Cardiac muscle cell (in vitro differentiated cells and primary cell): Measurements from ENCODE around the gene TSPAN14. TPM values are rescaled to one million over a fixed set of nuclear protein-coding genes. Genes with fewer than 3 reads are reported as not detected.

Experiments used
- DNase-seq, 2 donors: peaks; one replicate each; pipeline versions ENCODE4 v3.0.0 to v3.0.0-alpha.2; 2010 to 2017; ENCODE audit warnings: low read depth in 1 of 2, low spot score in 1 of 2
- H3K27ac ChIP-seq: fragments of 200-600 bp; sonication (generic); 2 replicates; pipeline ENCODE4 v1.5.1; 2016
- H3K27me3 ChIP-seq: fragments of 200-600 bp; sonication (generic); 2 replicates; pipeline ENCODE4 v1.6.0; 2016; ENCODE audit warnings: control low read depth
- H3K36me3 ChIP-seq: fragments of 200-600 bp; sonication (generic); 2 replicates; pipeline ENCODE4 v1.5.1; 2016; ENCODE audit warnings: control low read depth
- H3K4me1 ChIP-seq: fragments of 200-600 bp; sonication (generic); 2 replicates; pipeline ENCODE4 v1.8.1; 2017; ENCODE audit warnings: low read depth, mild to moderate bottlenecking, mixed run types
- H3K4me3 ChIP-seq: fragments of 200-600 bp; sonication (generic); 2 replicates; pipeline ENCODE4 v1.5.1; 2016; ENCODE audit warnings: mild to moderate bottlenecking
- H3K9me3 ChIP-seq: fragments of 200-600 bp; sonication (generic); 2 replicates; pipeline ENCODE4 v1.5.1; 2017; ENCODE audit warnings: low read depth, mild to moderate bottlenecking, control low read depth
- polyA plus RNA-seq: library from polyadenylated mRNA; unstranded; fragments of >200 nt; fragmentation: Nextera tagmentation; extraction: Ambion mirVana; gene quantifications from 2 replicates; pipeline ENCODE4 v1.2.1, GENCODE V29; 2016
- total RNA-seq: library from RNA; depleted of rRNA; stranded (reverse); fragments of >200 nt; gene quantifications from 2 replicates; pipeline ENCODE4 v1.2.3, GENCODE V29; 2016
- TF ChIP-seq, protein P1 (sequence below): IDR thresholded peaks from 2 replicates; pipeline ENCODE4 v1.5.1; 2012; ENCODE audit warnings: low read depth, mild to moderate bottlenecking, low read length

The TSPAN14 gene
- total and polyA plus RNA-seq, 2 experiments from 2014 or later: 31.6 to 55.1 TPM

DNA sequence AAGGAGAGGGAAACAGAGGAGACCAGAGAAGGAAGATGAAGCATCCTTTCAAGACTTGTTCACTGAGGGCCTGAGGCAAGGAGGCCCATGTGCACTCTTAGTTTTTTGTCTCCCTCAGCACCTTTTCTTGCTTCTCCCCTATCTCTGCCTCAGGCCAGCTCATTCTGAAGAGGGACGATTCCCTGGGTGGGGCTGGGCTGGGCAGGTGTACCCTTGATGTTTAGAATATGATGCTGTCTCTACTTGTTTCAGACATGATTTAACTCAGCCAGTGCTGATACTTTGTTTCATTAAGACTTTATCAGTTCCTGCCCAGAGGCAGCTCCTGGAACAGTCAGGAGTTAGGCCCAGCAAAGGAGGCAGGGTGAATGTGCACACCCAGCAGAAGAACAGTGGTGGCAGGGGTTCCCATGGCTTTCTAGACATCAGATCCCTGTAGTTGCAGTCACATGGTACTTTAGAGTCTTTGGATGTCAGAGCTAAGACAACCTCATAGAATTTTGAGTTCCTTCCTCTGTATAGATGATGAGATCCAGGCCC, 42.4 kb upstream of the TSPAN14 start:
- Histone ChIP-seq H3K4me3 (no peak overlapping the region), H3K4me1 (peaks cover 59% of the 10 kb centered on the region), H3K9me3 (no peaks in the 10 kb centered on the region), H3K27me3 (no peaks in the 10 kb centered on the region), H3K27ac (peak overlapping the region; percentile 15), H3K36me3 (no peaks in the 10 kb centered on the region)
- no peak for DNase-seq
- TF ChIP-seq, protein P1, sequence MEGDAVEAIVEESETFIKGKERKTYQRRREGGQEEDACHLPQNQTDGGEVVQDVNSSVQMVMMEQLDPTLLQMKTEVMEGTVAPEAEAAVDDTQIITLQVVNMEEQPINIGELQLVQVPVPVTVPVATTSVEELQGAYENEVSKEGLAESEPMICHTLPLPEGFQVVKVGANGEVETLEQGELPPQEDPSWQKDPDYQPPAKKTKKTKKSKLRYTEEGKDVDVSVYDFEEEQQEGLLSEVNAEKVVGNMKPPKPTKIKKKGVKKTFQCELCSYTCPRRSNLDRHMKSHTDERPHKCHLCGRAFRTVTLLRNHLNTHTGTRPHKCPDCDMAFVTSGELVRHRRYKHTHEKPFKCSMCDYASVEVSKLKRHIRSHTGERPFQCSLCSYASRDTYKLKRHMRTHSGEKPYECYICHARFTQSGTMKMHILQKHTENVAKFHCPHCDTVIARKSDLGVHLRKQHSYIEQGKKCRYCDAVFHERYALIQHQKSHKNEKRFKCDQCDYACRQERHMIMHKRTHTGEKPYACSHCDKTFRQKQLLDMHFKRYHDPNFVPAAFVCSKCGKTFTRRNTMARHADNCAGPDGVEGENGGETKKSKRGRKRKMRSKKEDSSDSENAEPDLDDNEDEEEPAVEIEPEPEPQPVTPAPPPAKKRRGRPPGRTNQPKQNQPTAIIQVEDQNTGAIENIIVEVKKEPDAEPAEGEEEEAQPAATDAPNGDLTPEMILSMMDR: no peak

DNA sequence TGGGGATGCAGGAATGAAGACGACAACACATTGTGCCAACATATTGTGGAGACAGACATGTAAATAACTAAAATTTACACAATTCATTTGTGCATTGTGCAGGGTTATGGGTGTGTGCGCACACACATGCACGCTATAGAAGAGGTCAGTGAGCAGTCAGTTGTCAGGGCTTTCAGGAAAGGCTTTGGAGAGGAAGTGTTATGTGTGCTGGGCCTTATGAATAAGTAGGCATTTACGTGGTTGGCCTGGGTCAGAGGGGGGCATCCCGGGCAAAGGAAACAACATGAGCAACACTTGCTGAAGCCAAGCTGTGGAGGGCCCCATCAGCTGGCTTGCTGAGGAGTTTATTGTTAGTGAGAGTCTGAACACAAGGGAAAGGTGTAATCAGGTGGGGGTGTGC, 41.6 kb upstream of the TSPAN14 start:
- no peak for DNase-seq
- Histone ChIP-seq H3K9me3 (no peaks in the 10 kb centered on the region), H3K27ac (no peak overlapping the region), H3K4me3 (no peak overlapping the region), H3K36me3 (no peaks in the 10 kb centered on the region), H3K27me3 (no peaks in the 10 kb centered on the region), H3K4me1 (peaks cover 62% of the 10 kb centered on the region)
- TF ChIP-seq, protein P1: no peak

DNA sequence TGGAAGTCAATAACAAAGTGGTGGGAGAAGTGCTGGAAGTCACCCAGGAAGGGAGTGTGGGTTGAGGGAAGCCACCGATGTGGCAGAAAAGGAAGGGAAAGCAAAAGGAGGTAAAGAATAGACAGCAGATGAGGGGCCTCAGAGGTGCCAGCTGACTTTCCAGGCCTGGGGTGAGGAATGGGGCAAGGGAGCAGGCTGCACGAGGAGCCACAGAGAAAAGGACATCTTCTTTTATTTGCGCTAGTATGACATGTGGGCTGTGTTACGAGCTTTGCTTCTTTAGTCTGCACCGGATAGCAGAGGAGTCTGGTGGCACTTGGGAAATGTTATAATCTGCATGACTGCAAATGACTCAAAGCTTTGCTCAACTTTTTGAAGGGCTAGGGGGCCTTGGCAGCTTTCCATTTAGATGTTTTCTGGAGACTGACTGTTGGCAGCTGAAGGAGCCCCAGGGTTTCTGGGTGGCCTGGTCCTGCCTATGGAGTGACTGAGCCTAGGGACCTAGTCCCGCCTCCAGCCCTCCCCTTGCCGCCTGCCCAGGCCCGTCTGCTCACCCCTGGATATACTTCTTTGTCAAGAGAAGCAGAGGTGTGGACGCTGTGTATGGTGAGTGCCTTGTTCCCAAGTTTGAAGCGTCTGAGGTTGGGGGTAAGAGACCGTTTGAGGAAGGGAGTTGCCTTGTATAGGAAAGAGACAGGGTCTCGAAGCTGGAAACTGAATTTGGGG, 40.7 kb upstream of the TSPAN14 start:
- H3K27me3 ChIP-seq: no peaks in the 10 kb centered on the region
- peak overlapping the region; percentile 62 for H3K27ac ChIP-seq
- H3K9me3 ChIP-seq: no peaks in the 10 kb centered on the region
- peaks cover 62% of the 10 kb centered on the region for H3K4me1 ChIP-seq
- peak; percentile 62 to 83 for DNase-seq
- no peaks in the 10 kb centered on the region for H3K36me3 ChIP-seq
- TF ChIP-seq, protein P1: no peak
- H3K4me3 ChIP-seq: no peak overlapping the region

DNA sequence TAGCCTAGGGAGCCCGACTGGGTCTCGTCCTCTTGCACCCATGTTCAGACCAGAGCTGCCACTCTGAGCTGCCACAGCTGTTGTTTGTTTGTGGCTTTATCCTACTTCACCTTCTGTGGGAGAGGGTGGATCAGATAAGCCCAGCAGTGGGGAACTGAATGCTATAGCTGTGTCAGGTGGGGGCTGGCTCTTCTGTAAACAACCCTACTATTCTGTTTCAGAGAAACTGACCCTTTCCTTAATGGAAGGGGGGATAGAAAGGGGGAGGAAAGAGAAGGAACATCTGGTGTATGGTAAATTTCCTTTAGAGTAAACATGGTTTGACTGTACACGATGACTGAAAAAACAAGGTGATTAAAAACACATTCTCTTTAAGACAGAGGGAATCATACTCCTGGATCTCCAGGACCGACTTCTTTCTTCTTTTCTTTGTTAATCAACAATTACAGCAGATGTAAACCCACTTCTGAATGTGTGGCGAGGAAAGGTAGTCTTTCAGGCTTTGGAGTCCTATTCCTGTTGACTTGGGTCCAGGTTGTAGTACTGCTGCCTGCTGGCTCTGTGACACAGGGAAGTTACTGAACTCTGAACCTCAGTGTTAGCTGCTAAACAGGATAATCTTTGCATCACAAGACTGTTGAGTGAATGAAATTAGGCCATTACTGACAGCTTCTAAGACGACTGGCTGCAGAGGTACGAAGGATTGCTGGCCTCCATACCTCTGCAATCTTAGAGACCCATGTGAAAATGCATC, 39.8 kb upstream of the TSPAN14 start:
- Histone ChIP-seq H3K27me3 (no peaks in the 10 kb centered on the region), H3K9me3 (no peaks in the 10 kb centered on the region), H3K36me3 (no peaks in the 10 kb centered on the region), H3K27ac (peak overlapping the region; percentile 62), H3K4me3 (no peak overlapping the region), H3K4me1 (peaks cover 62% of the 10 kb centered on the region)
- TF ChIP-seq, protein P1: no peak
- no peak for DNase-seq

DNA sequence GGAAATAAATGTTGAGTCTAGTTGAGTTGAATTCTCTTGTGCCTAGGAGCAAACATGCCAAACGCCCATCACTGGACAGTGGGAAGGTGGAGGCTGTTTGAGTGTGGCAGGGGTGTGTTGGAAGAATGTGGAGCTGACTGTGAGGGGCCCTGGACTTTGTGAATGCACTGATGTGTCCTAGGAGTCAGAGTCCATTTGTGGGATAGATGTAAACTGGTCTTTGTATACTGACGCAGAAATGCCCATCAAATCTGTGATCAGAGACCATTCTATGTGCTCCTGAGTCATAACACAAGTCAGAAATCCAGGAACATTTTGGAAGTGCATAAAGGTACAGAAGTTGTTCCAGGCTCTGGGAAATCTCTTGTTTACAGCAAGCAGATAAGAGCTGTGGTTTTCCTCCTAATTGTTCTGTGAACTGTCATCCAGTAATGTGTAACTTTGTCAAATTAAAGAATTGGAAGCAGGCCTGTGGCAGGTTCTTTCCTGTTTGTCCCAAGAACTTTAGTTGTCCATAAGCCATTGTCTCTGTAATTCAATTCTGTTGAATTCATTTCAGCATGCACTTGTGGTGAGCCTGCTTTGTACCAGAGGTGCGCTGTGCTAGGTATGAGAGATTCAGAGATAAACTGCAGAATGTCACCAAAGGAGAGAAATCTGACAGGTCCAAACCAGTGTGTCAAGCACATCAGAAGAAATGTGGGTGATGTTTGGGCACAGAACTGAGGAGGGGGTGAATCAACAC, 38.2 kb upstream of the TSPAN14 start:
- no peaks in the 10 kb centered on the region for H3K27me3 ChIP-seq
- H3K4me3 ChIP-seq: no peak overlapping the region
- TF ChIP-seq, protein P1: no peak
- peak in 1 of 2 donors; percentile 46 for DNase-seq
- peaks cover 52% of the 10 kb centered on the region for H3K4me1 ChIP-seq
- no peaks in the 10 kb centered on the region for H3K9me3 ChIP-seq
- no peaks in the 10 kb centered on the region for H3K36me3 ChIP-seq
- H3K27ac ChIP-seq: peak overlapping the region; percentile 62
